B cell (primary cell): Measurements from ENCODE around the gene MEF2C. TPM values are rescaled to one million over a fixed set of nuclear protein-coding genes. Genes with fewer than 3 reads are reported as not detected.

Experiments used
- ATAC-seq: fragments of 200-7000 bp; cut with Tn5 transposase; one replicate; pipeline ENCODE4 v1.10.0; 2021; ENCODE audit warnings: low read depth, mild to moderate bottlenecking, moderate number of reproducible peaks, moderate library complexity
- CTCF ChIA-PET: fragments of 350-600 bp; sonication (Branson Sonifier 250); formaldehyde crosslinking; loops from one replicate; lab custom pipeline; 2021; ENCODE audit warnings: antibody characterized with exemption, inconsistent platforms; lab: Charles Lee
- POLR2A ChIA-PET: fragments of 350-600 bp; sonication (Branson Sonifier 250); formaldehyde crosslinking; loops from one replicate; lab custom pipeline; 2021; ENCODE audit warnings: antibody characterized with exemption; lab: Charles Lee
- DNase-seq: peaks from one replicate; pipeline ENCODE4 v3.0.0; 2013
- H2AFZ ChIP-seq: 2 replicates; pipeline ENCODE4 v1.6.1; 2012; ENCODE audit warnings: mild to moderate bottlenecking, low read depth, low read length; ENCODE audit not compliant: insufficient read depth, poor library complexity, severe bottlenecking
- H3K27ac ChIP-seq, 2 donors: 1 replicate in 1 of 2; 2 replicates in 1 of 2; pipeline ENCODE4 v1.5.1; 2012 to 2013; ENCODE audit warnings: low read length in 2 of 2, mild to moderate bottlenecking in 2 of 2, moderate library complexity in 1 of 2
- H3K27me3 ChIP-seq, 4 experiments: fragments of 200-600 bp in 1 of 4; sonication (generic) in 1 of 4; replicated peaks in 1 of 4; 1 replicate in 2 of 4; 2 replicates in 2 of 4; pipeline versions ENCODE4 v1.6.1 to v1.7.0; 2013 to 2016; ENCODE audit warnings: low read length in 3 of 4, mild to moderate bottlenecking in 2 of 4, mixed read lengths in 1 of 4, moderate library complexity in 1 of 4; ENCODE audit not compliant: insufficient read depth in 4 of 4, control insufficient read depth in 3 of 4; ENCODE audit errors: control extremely low read depth in 1 of 4
- H3K36me3 ChIP-seq, 2 experiments: replicated peaks in 1 of 2; 1 replicate in 1 of 2; 2 replicates in 1 of 2; pipeline versions ENCODE4 v1.6.1 to v1.7.1; 2013; ENCODE audit warnings: low read length in 1 of 2; ENCODE audit not compliant: insufficient read depth in 2 of 2, control insufficient read depth in 1 of 2; ENCODE audit errors: control extremely low read depth in 1 of 2, extremely low read depth in 1 of 2
- H3K4me1 ChIP-seq, 2 donors: fragments of 200-600 bp in 1 of 2; sonication (generic) in 1 of 2; 1 replicate in 1 of 2; 2 replicates in 1 of 2; pipeline versions ENCODE4 v1.5.1 to v1.6.1; 2013 to 2017; ENCODE audit warnings: low read length in 2 of 2; ENCODE audit not compliant: control insufficient read depth in 2 of 2, insufficient read depth in 2 of 2
- H3K4me2 ChIP-seq: replicated peaks from 2 replicates; pipeline ENCODE3; 2012; ENCODE audit warnings: mild to moderate bottlenecking, low read depth, low read length; ENCODE audit not compliant: poor library complexity, severe bottlenecking
- H3K4me3 ChIP-seq, 5 experiments: fragments of 200-600 bp in 1 of 5; sonication (generic) in 1 of 5; 1 replicate in 3 of 5; 2 replicates in 2 of 5; pipeline versions ENCODE4 v1.5.1 to v1.7.0; 2011 to 2016; ENCODE audit warnings: low read length in 4 of 5, mild to moderate bottlenecking in 4 of 5, low read depth in 2 of 5, control low read depth in 1 of 5, moderate library complexity in 1 of 5; ENCODE audit not compliant: insufficient read depth in 1 of 5; ENCODE audit errors: control extremely low read depth in 1 of 5, extremely low read depth in 1 of 5
- H3K79me2 ChIP-seq: fragments of 200-600 bp; sonication (generic); one replicate; pipeline ENCODE4 v1.6.0; 2016; ENCODE audit warnings: low read length; ENCODE audit not compliant: control insufficient read depth, insufficient read depth
- H3K9ac ChIP-seq: fragments of 200-600 bp; sonication (generic); 2 replicates; pipeline ENCODE4 v1.6.1; 2017; ENCODE audit warnings: mild to moderate bottlenecking, low read length, moderate library complexity
- H3K9me3 ChIP-seq, 3 donors: one replicate each; pipeline versions ENCODE4 v1.6.1 to v1.7.1; 2013; ENCODE audit warnings: low read length in 2 of 3; ENCODE audit not compliant: control insufficient read depth in 2 of 3, insufficient read depth in 1 of 3; ENCODE audit errors: control extremely low read depth in 1 of 3
- H4K20me1 ChIP-seq: 2 replicates; pipeline ENCODE4 v1.6.0; 2012; ENCODE audit warnings: mild to moderate bottlenecking, low read length; ENCODE audit not compliant: insufficient read depth, control insufficient read depth, poor library complexity, severe bottlenecking
- H3K27ac Mint-ChIP-seq: one replicate; pipeline ENCODE4 v1.8.0; 2021; ENCODE audit warnings: mixed read lengths
- H3K27me3 Mint-ChIP-seq: one replicate; pipeline ENCODE4 v1.8.0; 2021; ENCODE audit warnings: mixed read lengths
- H3K4me1 Mint-ChIP-seq: one replicate; pipeline ENCODE4 v1.8.0; 2021; ENCODE audit warnings: mixed read lengths
- H3K4me3 Mint-ChIP-seq: one replicate; pipeline ENCODE4 v1.8.0; 2021; ENCODE audit warnings: mixed read lengths
- H3K9me3 Mint-ChIP-seq: one replicate; pipeline ENCODE4 v1.8.0; 2022; ENCODE audit warnings: mixed read lengths; ENCODE audit not compliant: insufficient read depth
- EZH2 ChIP-seq: IDR thresholded peaks from 2 replicates; pipeline ENCODE4 v1.6.1; 2012; ENCODE audit warnings: borderline replicate concordance, low read depth, mild to moderate bottlenecking, moderate library complexity, low read length; ENCODE audit not compliant: insufficient read depth, poor library complexity, severe bottlenecking
- WGBS: methylation state at CpG from one replicate; pipeline ENCODE4 v1.1.5; 2013; ENCODE audit warnings: missing lambda C conversion rate; ENCODE audit not compliant: insufficient coverage; 5-methylcytosine and 5-hydroxymethylcytosine counted together
- intact Hi-C: fragments of 100-400 bp; cut with micrococcal nuclease; formaldehyde crosslinking; loops from one replicate; pipeline ENCODE4 v1.10.0; 2022
- polyA plus RNA-seq: library from polyadenylated mRNA; depleted of rRNA; stranded (reverse); fragments of >200 nt; gene quantifications from 2 replicates; pipeline ENCODE4 v1.2.3, GENCODE V29; 2012
- total RNA-seq, 2 donors: library from RNA; stranded (reverse); fragments of 120-200 nt in 1 of 2; gene quantifications; 1 replicate in 1 of 2; 2 replicates in 1 of 2; pipeline versions ENCODE4 v1.2.3 to v1.2.4, GENCODE V29; 2013 to 2022
- TF ChIP-seq, protein P1 (sequence below): fragments of 200-600 bp; IDR thresholded peaks from one replicate; pipeline ENCODE4 v1.8.0; 2022; ENCODE audit warnings: antibody characterized with exemption, mild to moderate bottlenecking

The MEF2C gene
- total and polyA plus RNA-seq, 2 donors (not counting 1 experiment from before 2014, with no cell fraction given): 97.4 to 354 TPM

DNA sequence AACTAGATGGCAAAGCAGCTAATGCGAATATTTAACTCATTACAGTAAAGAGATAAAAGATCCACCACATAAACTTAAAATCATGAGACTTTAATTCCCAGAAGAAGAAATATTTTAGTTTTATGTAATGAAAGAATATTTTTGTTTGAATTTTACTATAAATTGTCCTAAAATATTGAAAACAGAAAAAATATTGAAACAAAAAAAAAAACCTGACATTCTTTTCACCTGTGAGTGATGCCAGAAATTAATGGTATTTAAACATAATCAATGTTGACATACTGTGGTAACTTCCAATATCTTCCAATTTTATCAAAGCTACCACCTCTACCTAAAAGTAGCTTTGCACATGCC, 153.2 kb downstream of the MEF2C start:
- H3K27ac ChIP-seq: peak overlapping the region in 1 of 2 donors; percentile 85
- H3K79me2 ChIP-seq: peaks cover 26% of the 10 kb centered on the region
- H4K20me1 ChIP-seq: no peaks in the 10 kb centered on the region
- intact Hi-C loops: loop anchor here (1.0 to 10.0 kb wide), 9 partner anchors 153 to 1677 kb away; partner anchors contain the start of genes CETN3 and MEF2C
- no peaks in the 10 kb centered on the region for H3K9me3 Mint-ChIP-seq
- H3K4me2 ChIP-seq: no peak overlapping the region
- CTCF ChIA-PET: interaction anchor here (0.6 to 12.1 kb wide), 58 partner anchors 8 to 1800 kb away, joined by 3 to 159 read pairs (median 4); partner anchors contain the start of gene MEF2C
- H3K9me3 ChIP-seq: no peaks in the 10 kb centered on the region
- peaks cover 12 to 77% of the 10 kb centered on the region in 2 experiments for H3K36me3 ChIP-seq
- no peak for TF ChIP-seq EZH2
- TF ChIP-seq, protein P1, sequence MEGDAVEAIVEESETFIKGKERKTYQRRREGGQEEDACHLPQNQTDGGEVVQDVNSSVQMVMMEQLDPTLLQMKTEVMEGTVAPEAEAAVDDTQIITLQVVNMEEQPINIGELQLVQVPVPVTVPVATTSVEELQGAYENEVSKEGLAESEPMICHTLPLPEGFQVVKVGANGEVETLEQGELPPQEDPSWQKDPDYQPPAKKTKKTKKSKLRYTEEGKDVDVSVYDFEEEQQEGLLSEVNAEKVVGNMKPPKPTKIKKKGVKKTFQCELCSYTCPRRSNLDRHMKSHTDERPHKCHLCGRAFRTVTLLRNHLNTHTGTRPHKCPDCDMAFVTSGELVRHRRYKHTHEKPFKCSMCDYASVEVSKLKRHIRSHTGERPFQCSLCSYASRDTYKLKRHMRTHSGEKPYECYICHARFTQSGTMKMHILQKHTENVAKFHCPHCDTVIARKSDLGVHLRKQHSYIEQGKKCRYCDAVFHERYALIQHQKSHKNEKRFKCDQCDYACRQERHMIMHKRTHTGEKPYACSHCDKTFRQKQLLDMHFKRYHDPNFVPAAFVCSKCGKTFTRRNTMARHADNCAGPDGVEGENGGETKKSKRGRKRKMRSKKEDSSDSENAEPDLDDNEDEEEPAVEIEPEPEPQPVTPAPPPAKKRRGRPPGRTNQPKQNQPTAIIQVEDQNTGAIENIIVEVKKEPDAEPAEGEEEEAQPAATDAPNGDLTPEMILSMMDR: peak; percentile 53
- no CpG with 5 or more reads among the region's 1 CpG for WGBS
- H2AFZ ChIP-seq: no peak overlapping the region
- no peak overlapping the region for H3K4me3 ChIP-seq
- H3K4me1 ChIP-seq: peaks cover 34 to 38% of the 10 kb centered on the region in 2 donors
- H3K4me3 Mint-ChIP-seq: peak overlapping the region; percentile 15
- no peaks in the 10 kb centered on the region for H3K27me3 Mint-ChIP-seq
- H3K9ac ChIP-seq: no peak overlapping the region
- H3K27ac Mint-ChIP-seq: peak overlapping the region; percentile 76
- POLR2A ChIA-PET: interaction anchor here (0.5 to 1.7 kb wide), 5 partner anchors 151 to 1005 kb away, joined by 3 to 19 read pairs (median 4); partner anchors contain the start of gene MEF2C
- DNase-seq (no peak), ATAC-seq (no peak)
- no peaks in the 10 kb centered on the region for H3K27me3 ChIP-seq
- peaks cover 45% of the 10 kb centered on the region for H3K4me1 Mint-ChIP-seq
